Measurements from ENCODE around the gene HRH3. TPM values are rescaled to one million over a fixed set of nuclear protein-coding genes. Genes with fewer than 3 reads are reported as not detected.

HRH3 gene
- total RNA-seq, 2 donors from 2014 or later = not detected

GRCh38 chr20:62219101-62219991, 732 bp downstream of the HRH3 start:
- no peak overlapping the region for H3K27ac ChIP-seq
- no peaks in the 10 kb centered on the region for H3K36me3 ChIP-seq
- H3K4me3 ChIP-seq = peak overlapping the region; percentile 14
- no peak for DNase-seq (ENCODE audit: low spot score)
- peaks cover 9 to 14% of the 10 kb centered on the region in 2 donors for H3K4me1 ChIP-seq (ENCODE audit: control insufficient read depth in 1 of 2, low read depth in 2 of 2)
- TF ChIP-seq CTCF (IDR thresholded peaks at IDR 0.05) = no peak
- ATAC-seq (ENCODE audit: insufficient number of reproducible peaks, low FRiP score, low read depth) = no peak
- peaks cover 32% of the 10 kb centered on the region for H3K27me3 ChIP-seq (replicated peaks; ENCODE audit: insufficient read depth)
- no peaks in the 10 kb centered on the region for H3K9me3 ChIP-seq

GRCh38 chr20:62217913-62218773, 1.9 kb downstream of the HRH3 start:
- Histone ChIP-seq H3K36me3 (no peaks in the 10 kb centered on the region), H3K27ac (no peak overlapping the region), H3K4me3 (no peak overlapping the region), H3K9me3 (no peaks in the 10 kb centered on the region), H3K27me3 (replicated peaks; ENCODE audit: insufficient read depth) (peaks cover 32% of the 10 kb centered on the region), H3K4me1 (ENCODE audit: control insufficient read depth in 1 of 2, low read depth in 2 of 2) (peaks cover 9 to 14% of the 10 kb centered on the region in 2 donors)
- DNase-seq (ENCODE audit: low spot score) (no peak), ATAC-seq (ENCODE audit: insufficient number of reproducible peaks, low FRiP score, low read depth) (no peak)
- TF ChIP-seq CTCF (IDR thresholded peaks at IDR 0.05) = no peak

GRCh38 chr20:62216636-62217566, 3.2 kb downstream of the HRH3 start:
- Histone ChIP-seq H3K36me3 (no peaks in the 10 kb centered on the region), H3K27me3 (replicated peaks; ENCODE audit: insufficient read depth) (peaks cover 32% of the 10 kb centered on the region), H3K4me3 (no peak overlapping the region), H3K4me1 (ENCODE audit: control insufficient read depth in 1 of 2, low read depth in 2 of 2) (peaks cover 9 to 14% of the 10 kb centered on the region in 2 donors), H3K27ac (no peak overlapping the region), H3K9me3 (no peaks in the 10 kb centered on the region)
- no peak for TF ChIP-seq CTCF (IDR thresholded peaks at IDR 0.05)
- DNase-seq (ENCODE audit: low spot score) (no peak), ATAC-seq (ENCODE audit: insufficient number of reproducible peaks, low FRiP score, low read depth) (no peak)

- H3K36me3 ChIP-seq = no peaks in the 10 kb centered on the region
- DNase-seq (ENCODE audit: low spot score) (no peak), ATAC-seq (ENCODE audit: insufficient number of reproducible peaks, low FRiP score, low read depth) (no peak)
- no peak overlapping the region for H3K4me3 ChIP-seq
- H3K4me1 ChIP-seq (ENCODE audit: control insufficient read depth in 1 of 2, low read depth in 2 of 2) = peaks cover 9 to 14% of the 10 kb centered on the region in 2 donors
- H3K27ac ChIP-seq = no peak overlapping the region
- peaks cover 25% of the 10 kb centered on the region for H3K27me3 ChIP-seq (replicated peaks; ENCODE audit: insufficient read depth)
- TF ChIP-seq CTCF (IDR thresholded peaks at IDR 0.05) = no peak
- H3K9me3 ChIP-seq = no peaks in the 10 kb centered on the region
Observed at GRCh38 chr20:62215991-62216635, 4.0 kb downstream of the HRH3 start.

Measured in thoracic aorta (tissue), 2 donors.